Measurements from ENCODE around the gene ARMC5. TPM values are rescaled to one million over a fixed set of nuclear protein-coding genes. Genes with fewer than 3 reads are reported as not detected.
"Not testable (repeated sequence)": the region's sequence is repeated elsewhere in the genome, so short reads cannot be mapped to it uniquely, and the experiment has no call there.

Gene ARMC5
- polyA plus RNA-seq, 3 donors: 5.9 to 12.3 (median 10.3) TPM

DNA sequence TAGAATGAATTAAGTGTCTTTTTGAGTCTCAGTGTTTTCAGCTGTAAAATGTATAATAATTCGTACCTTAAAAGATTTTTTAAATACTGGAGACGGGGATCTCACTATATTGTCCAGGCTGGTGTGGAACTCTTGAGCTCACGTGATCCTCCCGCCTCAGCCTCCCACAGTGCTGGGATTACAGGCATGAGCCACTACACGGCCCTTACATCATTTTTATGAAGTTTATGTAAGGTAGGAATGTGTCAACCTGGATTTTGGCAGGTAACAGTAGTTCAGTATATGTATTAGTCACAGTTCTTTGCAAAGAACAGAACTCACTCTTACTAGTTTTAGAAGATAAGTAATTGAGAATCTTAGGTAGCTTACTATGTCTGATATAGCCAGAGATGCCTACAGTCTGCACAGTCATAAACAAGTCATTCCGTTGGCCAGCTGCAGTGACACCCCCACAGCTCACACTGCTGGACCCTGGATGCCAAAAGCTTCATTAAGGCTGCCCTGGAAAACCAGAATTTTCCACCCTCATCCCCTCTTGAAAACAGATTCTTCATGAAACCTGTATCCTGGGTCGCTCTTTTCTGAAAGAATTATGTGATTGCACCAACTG is 30.6 kb upstream of the ARMC5 start:
- H3K27ac ChIP-seq (ENCODE audit: low read depth, low read length): no peak overlapping the region
- WGBS, 3 donors: 79 to 85% (median 79%) methylated on average over 7 of the region's 7 CpGs

DNA sequence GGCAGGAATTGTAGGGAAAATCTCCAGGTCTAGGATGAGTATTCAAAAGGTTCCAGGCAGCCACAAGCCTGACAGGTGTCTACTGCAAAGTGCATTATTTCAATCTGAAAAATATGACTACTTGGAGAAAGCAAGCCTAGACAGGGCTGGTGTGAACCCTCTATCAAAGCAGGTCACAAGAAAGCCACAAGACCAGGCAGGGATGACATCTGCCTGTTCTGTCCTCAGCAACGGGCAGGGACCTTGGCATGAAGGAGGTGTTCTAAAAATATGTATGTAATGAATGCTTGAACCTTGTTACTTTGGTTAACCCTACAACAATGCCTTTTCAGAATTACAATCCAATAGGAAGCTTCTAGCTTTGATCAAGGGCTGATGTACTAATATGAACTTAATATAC is 30.0 kb upstream of the ARMC5 start:
- H3K27ac ChIP-seq (ENCODE audit: low read depth, low read length): no peak overlapping the region
- 6 to 21% (median 8%) methylated on average over 1 of the region's 1 CpG for WGBS, 3 donors

- H3K27ac ChIP-seq (ENCODE audit: low read depth, low read length): no peak overlapping the region
- 79 to 88% (median 84%) methylated on average over 3 of the region's 3 CpGs for WGBS, 3 donors
Measured at GRCh38 chr16:31429796-31430195, 29.5 kb upstream of the ARMC5 start.

DNA sequence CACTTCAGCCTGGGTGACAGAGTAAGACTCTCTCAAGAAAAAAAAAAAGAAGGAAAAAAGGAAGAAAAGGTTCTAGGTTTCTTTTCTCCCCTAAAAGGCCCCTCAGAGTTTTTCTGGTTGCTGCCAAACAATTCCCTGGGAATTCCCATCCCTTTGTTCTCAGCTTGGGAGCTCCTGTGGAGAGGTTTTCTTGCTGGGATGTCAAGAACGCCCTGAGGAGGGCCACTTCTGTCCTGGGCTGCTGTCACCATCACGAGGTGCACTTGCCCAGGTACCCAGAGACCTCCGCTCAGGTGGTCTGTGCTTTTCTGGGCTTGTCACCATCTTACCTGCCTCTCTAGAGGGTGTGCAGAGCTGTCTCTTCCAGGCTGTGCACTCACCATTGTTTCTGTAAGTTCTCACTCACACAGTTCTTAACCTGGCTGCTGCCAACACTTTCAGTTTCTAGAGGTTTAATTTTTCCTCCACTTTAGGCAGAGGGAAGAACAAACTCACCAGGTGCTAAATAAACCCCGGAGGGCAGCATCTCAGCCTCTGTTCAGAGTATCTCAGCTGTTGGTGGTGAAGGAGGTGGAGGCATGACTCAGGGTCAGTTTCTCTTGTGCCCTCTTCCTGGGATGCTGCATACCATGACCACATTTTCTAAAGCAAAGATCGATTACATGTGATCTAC is 28.8 kb upstream of the ARMC5 start:
- H3K27ac ChIP-seq (ENCODE audit: low read depth, low read length): no peak overlapping the region
- WGBS, 3 donors: 53 to 68% (median 53%) methylated on average over 5 of the region's 5 CpGs

GRCh38 chr16:31435341-31436220 is 23.7 kb upstream of the ARMC5 start:
- 95% methylated on average over 46 to 47 of the region's 47 CpGs for WGBS, 3 donors
- H3K27ac ChIP-seq (ENCODE audit: low read depth, low read length): no peak overlapping the region

GRCh38 chr16:31436221-31437045 is 22.9 kb upstream of the ARMC5 start:
- no peak overlapping the region for H3K27ac ChIP-seq (ENCODE audit: low read depth, low read length)
- WGBS, 3 donors: 94% methylated on average over 38 to 44 of the region's 44 CpGs

- 60 to 82% (median 79%) methylated on average over 2 of the region's 2 CpGs for WGBS, 3 donors
- no peak overlapping the region for H3K27ac ChIP-seq (ENCODE audit: low read depth, low read length)
Measured at GRCh38 chr16:31438414-31438813, 20.9 kb upstream of the ARMC5 start.

GRCh38 chr16:31439023-31439422 is 20.3 kb upstream of the ARMC5 start:
- H3K27ac ChIP-seq (ENCODE audit: low read depth, low read length): not testable (repeated sequence)
- 55 to 61% (median 55%) methylated on average over 3 of the region's 4 CpGs for whole genome bisulfite sequencing, 3 donors

- 84 to 87% (median 86%) methylated on average over 3 of the region's 3 CpGs for WGBS, 3 donors
- no peak overlapping the region for H3K27ac ChIP-seq (ENCODE audit: low read depth, low read length)
Measured at GRCh38 chr16:31439519-31439918, 19.8 kb upstream of the ARMC5 start.

GRCh38 chr16:31440516-31441184 is 18.7 kb upstream of the ARMC5 start:
- 67 to 81% (median 71%) methylated on average over 4 of the region's 4 CpGs for WGBS, 3 donors
- H3K27ac ChIP-seq (ENCODE audit: low read depth, low read length): no peak overlapping the region

GRCh38 chr16:31441956-31442355 is 17.3 kb upstream of the ARMC5 start:
- no peak overlapping the region for H3K27ac ChIP-seq (ENCODE audit: low read depth, low read length)
- WGBS, 3 donors: 42 to 55% (median 54%) methylated on average over 34 of the region's 34 CpGs

- H3K27ac ChIP-seq (ENCODE audit: low read depth, low read length): not testable (repeated sequence)
- WGBS, 3 donors: 72 to 83% (median 72%) methylated on average over 6 of the region's 6 CpGs
Measured at GRCh38 chr16:31445931-31446330, 13.4 kb upstream of the ARMC5 start.

- no peak overlapping the region for H3K27ac ChIP-seq (ENCODE audit: low read depth, low read length)
- 85 to 89% (median 86%) methylated on average over 5 of the region's 5 CpGs for WGBS, 3 donors
Measured at GRCh38 chr16:31451201-31451600, 8.1 kb upstream of the ARMC5 start.

GRCh38 chr16:31451681-31452351 is 7.5 kb upstream of the ARMC5 start:
- WGBS, 3 donors: 42 to 55% (median 48%) methylated on average over 11 of the region's 11 CpGs
- H3K27ac ChIP-seq (ENCODE audit: low read depth, low read length): no peak overlapping the region

- 41 to 54% (median 53%) methylated on average over 3 of the region's 3 CpGs for WGBS, 3 donors
Measured at GRCh38 chr16:31452631-31453106, 6.6 kb upstream of the ARMC5 start.

DNA sequence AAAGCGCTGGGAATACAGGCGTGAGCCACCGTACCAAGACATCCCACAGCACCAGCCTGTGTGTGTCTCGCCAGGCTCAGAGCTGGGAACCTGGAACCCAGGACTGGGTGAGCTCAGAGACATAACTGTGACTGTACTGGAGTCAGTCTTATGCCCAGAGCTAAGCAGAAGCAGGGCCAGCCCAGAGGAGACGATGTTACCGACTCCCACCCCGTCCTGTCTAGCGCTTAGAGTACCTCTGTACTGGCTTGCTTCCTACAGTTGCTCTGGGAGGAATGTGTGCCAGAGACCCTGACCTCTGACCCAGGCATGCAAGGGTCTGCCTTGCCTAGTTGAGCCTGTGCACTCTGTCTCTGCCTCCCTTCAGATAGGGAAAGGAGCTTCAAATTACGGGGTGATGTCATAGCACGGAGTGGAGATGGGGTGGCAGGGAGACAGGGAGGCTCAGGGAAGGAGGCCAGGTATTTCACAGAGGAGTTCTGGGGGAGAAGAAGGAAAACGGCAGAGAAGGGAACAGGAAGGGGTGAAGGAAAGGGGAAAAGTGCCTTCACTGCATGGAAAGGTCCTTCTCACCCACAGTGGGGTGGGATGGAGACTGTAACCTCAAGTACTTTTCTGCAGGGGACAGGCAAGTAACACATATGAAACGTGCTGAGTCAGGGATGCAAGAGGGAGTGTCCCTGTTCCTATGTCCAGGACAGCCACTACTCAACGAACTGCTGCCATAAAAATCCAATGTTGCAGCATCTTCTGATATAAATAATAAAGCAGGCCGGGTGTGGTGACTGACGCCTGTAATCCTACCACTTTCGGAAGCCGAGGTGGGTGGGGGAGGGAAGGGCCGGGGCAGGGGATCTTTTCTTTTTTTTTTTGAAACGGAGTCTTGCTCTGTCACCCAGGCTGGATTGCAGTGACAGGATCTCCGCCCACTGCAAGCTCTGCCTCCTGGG is 5.8 kb upstream of the ARMC5 start:
- WGBS, 3 donors: 44 to 57% (median 45%) methylated on average over 19 to 20 of the region's 20 CpGs
- H3K27ac ChIP-seq (ENCODE audit: low read depth, low read length): no peak overlapping the region

More at GRCh38 chr16:31452631-31453106, 6.6 kb upstream of the ARMC5 start:
- H3K27ac ChIP-seq (ENCODE audit: low read depth, low read length): no peak overlapping the region
